Astrocyte (in vitro differentiated cells and primary cell): ENCODE results near the gene NOTCH2. TPM values are rescaled to one million over a fixed set of nuclear protein-coding genes. Genes with fewer than 3 reads are reported as not detected.

Experiments
- DNase-seq: peaks from one replicate; pipeline ENCODE4 v3.0.0-alpha.2; 2010; ENCODE audit warnings: low read depth
- FAIRE-seq: peaks from 2 replicates; lab custom pipeline; 2011; peaks lifted over from hg19 to GRCh38; lab: Jason Lieb, UNC
- H2AFZ ChIP-seq: 2 replicates; pipeline ENCODE4 v1.6.0; 2012; ENCODE audit warnings: low read depth, low read length, inconsistent platforms
- H3K27ac ChIP-seq: 2 replicates; pipeline ENCODE4 v1.5.1; 2011; ENCODE audit warnings: low read depth, low read length, inconsistent platforms
- H3K27me3 ChIP-seq: 2 replicates; pipeline ENCODE4 v1.6.0; 2011; ENCODE audit warnings: low read length, inconsistent platforms; ENCODE audit not compliant: insufficient read depth
- H3K36me3 ChIP-seq: 2 replicates; pipeline ENCODE4 v1.5.1; 2011; ENCODE audit warnings: low read length, inconsistent platforms; ENCODE audit not compliant: insufficient read depth
- H3K4me1 ChIP-seq: 2 replicates; pipeline ENCODE4 v1.5.1; 2011; ENCODE audit warnings: low read length, inconsistent platforms; ENCODE audit not compliant: insufficient read depth
- H3K4me2 ChIP-seq: 2 replicates; pipeline ENCODE4 v1.6.0; 2012; ENCODE audit warnings: low read length, inconsistent platforms
- H3K4me3 ChIP-seq: 2 replicates; pipeline ENCODE4 v1.5.1; 2011; ENCODE audit warnings: low read depth, mild to moderate bottlenecking, low read length, inconsistent platforms; ENCODE audit not compliant: insufficient read depth
- H3K79me2 ChIP-seq: 2 replicates; pipeline ENCODE4 v1.6.0; 2012; ENCODE audit warnings: mild to moderate bottlenecking, low read length, inconsistent platforms; ENCODE audit not compliant: insufficient read depth
- H3K9ac ChIP-seq: 2 replicates; pipeline ENCODE4 v1.6.0; 2012; ENCODE audit warnings: mild to moderate bottlenecking, low read length, inconsistent platforms
- H3K9me3 ChIP-seq: 2 replicates; pipeline ENCODE4 v1.5.1; 2012; ENCODE audit warnings: low read depth, mild to moderate bottlenecking, low read length, inconsistent platforms; ENCODE audit not compliant: insufficient read depth
- H4K20me1 ChIP-seq: 2 replicates; pipeline ENCODE4 v1.6.0; 2012; ENCODE audit warnings: low read length, inconsistent platforms; ENCODE audit not compliant: insufficient read depth
- H3K27ac Mint-ChIP-seq: one replicate; pipeline ENCODE4 v1.8.0; 2021; ENCODE audit warnings: mild to moderate bottlenecking, mixed read lengths; ENCODE audit not compliant: unreplicated experiment
- H3K27me3 Mint-ChIP-seq: one replicate; pipeline ENCODE4 v1.8.0; 2021; ENCODE audit warnings: low read depth, mixed read lengths; ENCODE audit not compliant: unreplicated experiment
- H3K36me3 Mint-ChIP-seq: one replicate; pipeline ENCODE4 v1.8.0; 2021; ENCODE audit warnings: low read depth, mixed read lengths; ENCODE audit not compliant: unreplicated experiment
- H3K4me1 Mint-ChIP-seq: one replicate; pipeline ENCODE4 v1.8.0; 2021; ENCODE audit warnings: low read depth, mixed read lengths; ENCODE audit not compliant: unreplicated experiment
- H3K4me3 Mint-ChIP-seq: one replicate; pipeline ENCODE4 v1.8.0; 2021; ENCODE audit warnings: mild to moderate bottlenecking, moderate library complexity, mixed read lengths; ENCODE audit not compliant: unreplicated experiment
- H3K9me3 Mint-ChIP-seq: one replicate; pipeline ENCODE4 v1.8.0; 2021; ENCODE audit warnings: mild to moderate bottlenecking, mixed read lengths; ENCODE audit not compliant: unreplicated experiment
- EZH2 ChIP-seq: IDR thresholded peaks from 2 replicates; pipeline ENCODE4 v1.6.1; 2012; ENCODE audit warnings: mild to moderate bottlenecking, low read length, inconsistent platforms; ENCODE audit not compliant: insufficient read depth
- total RNA-seq: library from RNA; stranded (reverse); gene quantifications from 2 replicates; pipeline ENCODE4 v1.2.1, GENCODE V29; 2021
- TF ChIP-seq, protein P1 (sequence below): IDR thresholded peaks from 2 replicates; pipeline ENCODE4 v1.5.1; 2011; ENCODE audit warnings: low read depth, mild to moderate bottlenecking, inconsistent platforms, low read length, moderate library complexity; ENCODE audit not compliant: insufficient read depth

NOTCH2 gene
- total RNA-seq, 1 donor from 2014 or later = 194 TPM

DNA sequence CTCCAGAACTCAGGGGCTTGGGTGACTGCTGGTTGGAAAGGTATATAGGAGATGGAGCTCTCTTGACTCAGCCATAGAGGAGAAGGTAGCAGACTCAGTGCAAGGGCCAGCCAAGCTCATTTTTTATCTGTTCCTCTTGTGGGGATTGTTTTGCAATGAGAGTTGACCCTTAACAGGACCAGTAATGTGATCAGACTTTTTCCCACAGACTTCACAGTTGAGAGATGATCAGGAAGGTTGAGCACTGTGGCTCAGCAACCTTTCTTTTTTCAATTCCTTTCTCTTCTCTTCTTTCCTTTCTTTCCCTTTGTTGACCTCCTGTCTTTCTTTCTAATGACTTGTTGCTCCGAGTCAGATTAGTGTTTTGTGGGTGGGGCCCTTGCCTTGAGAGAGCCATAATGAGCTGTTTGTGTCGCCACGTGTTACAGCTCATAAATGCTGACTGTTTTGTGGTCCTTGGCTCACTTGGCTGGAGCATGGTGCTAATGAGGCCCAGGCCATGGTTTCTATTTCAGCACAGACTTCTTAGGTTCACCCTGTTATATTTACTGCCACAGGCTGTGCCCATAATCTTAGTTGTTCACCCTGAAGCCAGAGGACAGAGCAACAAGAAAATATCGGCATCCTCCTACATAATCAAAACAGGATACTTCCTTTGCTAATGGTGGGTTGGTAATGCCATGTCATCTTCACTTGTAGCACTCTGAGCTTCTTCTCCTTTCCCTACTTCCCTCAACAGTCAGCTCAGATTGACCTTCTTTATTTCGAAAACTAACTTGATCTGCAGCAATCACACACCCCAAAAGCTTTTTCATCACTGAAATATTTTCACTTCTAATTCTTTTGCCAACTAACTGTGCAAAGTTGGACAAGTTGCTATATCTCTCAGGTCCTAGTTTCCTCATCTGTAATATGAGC, 187.1 kb downstream of the NOTCH2 start:
- Histone ChIP-seq H3K4me1 (no peaks in the 10 kb centered on the region), H3K9ac (no peak overlapping the region), H3K27ac (no peak overlapping the region), H3K9me3 (no peaks in the 10 kb centered on the region), H3K4me3 (no peak overlapping the region), H2AFZ (no peak overlapping the region), H3K27me3 (peaks cover 3% of the 10 kb centered on the region), H3K36me3 (no peaks in the 10 kb centered on the region), H3K4me2 (no peak overlapping the region), H4K20me1 (no peaks in the 10 kb centered on the region), H3K79me2 (no peaks in the 10 kb centered on the region)
- Mint-ChIP-seq H3K4me3 (no peak overlapping the region), H3K36me3 (no peaks in the 10 kb centered on the region), H3K4me1 (no peaks in the 10 kb centered on the region), H3K27me3 (peaks cover 13% of the 10 kb centered on the region), H3K27ac (no peak overlapping the region), H3K9me3 (no peaks in the 10 kb centered on the region)
- DNase-seq (no peak), FAIRE-seq (no peak)
- TF ChIP-seq EZH2 = no peak
- TF ChIP-seq, protein P1, sequence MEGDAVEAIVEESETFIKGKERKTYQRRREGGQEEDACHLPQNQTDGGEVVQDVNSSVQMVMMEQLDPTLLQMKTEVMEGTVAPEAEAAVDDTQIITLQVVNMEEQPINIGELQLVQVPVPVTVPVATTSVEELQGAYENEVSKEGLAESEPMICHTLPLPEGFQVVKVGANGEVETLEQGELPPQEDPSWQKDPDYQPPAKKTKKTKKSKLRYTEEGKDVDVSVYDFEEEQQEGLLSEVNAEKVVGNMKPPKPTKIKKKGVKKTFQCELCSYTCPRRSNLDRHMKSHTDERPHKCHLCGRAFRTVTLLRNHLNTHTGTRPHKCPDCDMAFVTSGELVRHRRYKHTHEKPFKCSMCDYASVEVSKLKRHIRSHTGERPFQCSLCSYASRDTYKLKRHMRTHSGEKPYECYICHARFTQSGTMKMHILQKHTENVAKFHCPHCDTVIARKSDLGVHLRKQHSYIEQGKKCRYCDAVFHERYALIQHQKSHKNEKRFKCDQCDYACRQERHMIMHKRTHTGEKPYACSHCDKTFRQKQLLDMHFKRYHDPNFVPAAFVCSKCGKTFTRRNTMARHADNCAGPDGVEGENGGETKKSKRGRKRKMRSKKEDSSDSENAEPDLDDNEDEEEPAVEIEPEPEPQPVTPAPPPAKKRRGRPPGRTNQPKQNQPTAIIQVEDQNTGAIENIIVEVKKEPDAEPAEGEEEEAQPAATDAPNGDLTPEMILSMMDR = no peak

DNA sequence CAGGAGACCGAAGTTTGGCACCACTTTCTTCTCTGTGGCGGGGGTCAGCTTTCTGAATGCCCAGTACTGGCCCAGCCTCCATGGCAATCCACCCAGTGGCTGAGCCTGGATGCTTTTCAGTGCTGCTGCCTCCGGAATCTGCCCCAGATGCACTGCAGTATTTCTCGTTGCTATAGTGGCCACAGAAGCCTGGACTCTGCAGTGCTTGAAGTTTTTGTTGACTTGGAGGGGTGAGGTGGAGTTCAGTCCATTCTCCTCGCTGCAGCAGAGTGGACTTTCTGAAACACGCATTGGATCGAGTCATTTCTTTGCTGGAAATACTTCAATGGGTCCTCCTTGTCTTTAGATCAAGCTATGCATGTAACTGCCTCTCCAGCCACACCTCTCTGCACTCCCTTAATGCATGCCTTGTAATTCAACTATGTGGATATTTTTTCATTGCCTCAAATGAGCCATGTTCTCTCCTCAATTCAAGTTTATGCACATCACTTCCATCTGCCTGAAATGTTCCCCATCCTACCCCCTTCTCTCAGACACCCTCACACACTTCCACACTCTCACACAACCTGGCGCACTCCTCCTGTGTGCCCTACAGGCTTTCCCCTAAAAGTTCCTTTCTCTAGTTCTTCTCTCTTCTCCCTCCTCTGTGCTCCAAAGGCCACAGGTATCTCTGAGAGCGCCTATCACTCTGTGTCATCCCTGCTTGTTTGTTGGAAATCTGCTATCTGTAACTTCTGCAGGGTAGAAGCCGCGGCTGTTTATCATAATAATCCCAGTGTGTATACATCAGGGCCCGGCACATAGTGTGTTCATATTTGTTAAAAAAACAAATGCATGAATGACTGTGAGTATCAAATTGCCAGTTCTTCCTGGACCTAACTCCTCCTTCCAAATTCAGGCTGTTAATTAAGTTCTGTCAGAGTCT, 189.7 kb downstream of the NOTCH2 start:
- no peaks in the 10 kb centered on the region for H3K79me2 ChIP-seq
- peaks cover 4% of the 10 kb centered on the region for H3K27me3 Mint-ChIP-seq
- H3K27ac Mint-ChIP-seq = no peak overlapping the region
- DNase-seq (no peak), FAIRE-seq (no peak)
- H3K36me3 Mint-ChIP-seq = no peaks in the 10 kb centered on the region
- H3K36me3 ChIP-seq = no peaks in the 10 kb centered on the region
- no peak overlapping the region for H3K9ac ChIP-seq
- TF ChIP-seq EZH2 = no peak
- TF ChIP-seq, protein P1 = no peak
- H3K4me3 Mint-ChIP-seq = no peak overlapping the region
- no peak overlapping the region for H3K4me2 ChIP-seq
- H3K4me1 ChIP-seq = no peaks in the 10 kb centered on the region
- H3K4me1 Mint-ChIP-seq = no peaks in the 10 kb centered on the region
- H3K9me3 Mint-ChIP-seq = peaks cover 3% of the 10 kb centered on the region
- H4K20me1 ChIP-seq = no peaks in the 10 kb centered on the region
- no peaks in the 10 kb centered on the region for H3K9me3 ChIP-seq
- no peak overlapping the region for H3K27ac ChIP-seq
- no peak overlapping the region for H2AFZ ChIP-seq
- H3K27me3 ChIP-seq = no peaks in the 10 kb centered on the region
- no peak overlapping the region for H3K4me3 ChIP-seq
